Peyer's patch (tissue), 4 donors: ENCODE data around the gene TPSD1. TPM values are rescaled to one million over a fixed set of nuclear protein-coding genes. Genes with fewer than 3 reads are reported as not detected.

Source experiments
- DNase-seq, 3 donors: peaks; one replicate each; pipeline ENCODE4 v3.0.0-alpha.2; 2017 to 2019
- H3K27ac ChIP-seq, 4 donors: fragments of 200-600 bp; sonication (generic); one replicate each; pipeline ENCODE4 v1.5.1; 2016 to 2019
- H3K27me3 ChIP-seq, 2 donors: fragments of 200-600 bp; sonication (generic); one replicate each; pipeline ENCODE4 v1.5.1; 2019
- H3K36me3 ChIP-seq, 3 donors: fragments of 200-600 bp; sonication (generic); one replicate each; pipeline ENCODE4 v1.5.1; 2016 to 2019
- H3K4me1 ChIP-seq, 4 donors: fragments of 200-600 bp; sonication (generic); one replicate each; pipeline ENCODE4 v1.5.1; 2016 to 2019
- H3K4me3 ChIP-seq, 4 donors: fragments of 200-600 bp; sonication (generic); 1 replicate in 3 of 4; 2 replicates in 1 of 4; pipeline ENCODE4 v1.5.1; 2016 to 2019; ENCODE audit warnings: mild to moderate bottlenecking in 1 of 4
- H3K9me3 ChIP-seq, 4 donors: fragments of 200-600 bp; sonication (generic); one replicate each; pipeline ENCODE4 v1.5.1; 2016 to 2019; ENCODE audit warnings: mild to moderate bottlenecking in 1 of 4
- CTCF ChIP-seq, 6 experiments: fragments of 450-650 bp in 4 of 6; fragments of 200-600 bp in 2 of 6; sonication (generic) in 1 of 6; IDR thresholded peaks; one replicate each; pipeline ENCODE4 v1.5.1; 2017 to 2019; ENCODE audit warnings: antibody characterized with exemption in 6 of 6, mild to moderate bottlenecking in 3 of 6, moderate library complexity in 1 of 6
- POLR2A ChIP-seq, 2 donors: fragments of 450-650 bp; IDR thresholded peaks; one replicate each; pipeline ENCODE4 v1.5.1; 2017; ENCODE audit warnings: antibody characterized with exemption in 2 of 2, mild to moderate bottlenecking in 2 of 2, moderate library complexity in 2 of 2
- total RNA-seq, 4 donors: library from RNA; depleted of rRNA; stranded (reverse); fragments of >200 nt; gene quantifications; one replicate each; pipeline ENCODE4 v1.1.0, GENCODE V29; 2016

The TPSD1 gene
- total RNA-seq, 4 donors from 2014 or later: 10.3 to 61.1 (median 24.1) TPM; not detected in 1

GRCh38 chr16:1305823-1306222 is 50.0 kb downstream of the TPSD1 start:
- TF ChIP-seq POLR2A (IDR thresholded peaks at IDR 0.05) (no peak), CTCF (IDR thresholded peaks at IDR 0.05) (no peak)
- peak overlapping the region in 1 of 4 donors; percentile 7 for H3K27ac ChIP-seq
- no peaks in the 10 kb centered on the region for H3K27me3 ChIP-seq
- H3K4me1 ChIP-seq: peaks cover 0 to 24% (median 20%) of the 10 kb centered on the region in 4 donors
- no peak overlapping the region for H3K4me3 ChIP-seq
- no peaks in the 10 kb centered on the region for H3K36me3 ChIP-seq
- no peak for DNase-seq
- no peaks in the 10 kb centered on the region for H3K9me3 ChIP-seq

- H3K27ac ChIP-seq: no peak overlapping the region
- no peak overlapping the region for H3K4me3 ChIP-seq
- H3K4me1 ChIP-seq: peaks cover 0 to 24% (median 19%) of the 10 kb centered on the region in 4 donors
- TF ChIP-seq POLR2A (IDR thresholded peaks at IDR 0.05) (no peak), CTCF (IDR thresholded peaks at IDR 0.05) (no peak)
- H3K36me3 ChIP-seq: no peaks in the 10 kb centered on the region
- H3K9me3 ChIP-seq: no peaks in the 10 kb centered on the region
- DNase-seq: no peak
- H3K27me3 ChIP-seq: no peaks in the 10 kb centered on the region
Observed at GRCh38 chr16:1306334-1306733, 50.5 kb downstream of the TPSD1 start.

- Histone ChIP-seq H3K4me3 (peak overlapping the region; percentile 63 to 92 (median 82)), H3K36me3 (no peaks in the 10 kb centered on the region), H3K9me3 (no peaks in the 10 kb centered on the region), H3K27me3 (no peaks in the 10 kb centered on the region), H3K4me1 (peaks cover 8 to 36% (median 29%) of the 10 kb centered on the region in 4 donors), H3K27ac (peak overlapping the region; percentile 85 to 100 (median 94))
- TF ChIP-seq POLR2A (IDR thresholded peaks at IDR 0.05): no peak
- no peak for TF ChIP-seq CTCF (IDR thresholded peaks at IDR 0.05)
- DNase-seq: no peak
Observed at GRCh38 chr16:1308036-1308976, 52.4 kb downstream of the TPSD1 start.

Other genes with a start within 250 kb of the TPSD1 start
- 1 to 10 TPM in 2 of 4 donors, not detected in 2; 1.5 to 2.1 TPM for gene SSTR5, start 183.3 kb upstream of the TPSD1 start, total RNA-seq
- not detected for gene C1QTNF8, start 159.8 kb upstream of the TPSD1 start, total RNA-seq
- 10 to 100 TPM in 2 of 4 donors, 1 to 10 TPM in 2; 4.0 to 28.9 (median 9.7) TPM for gene CACNA1H, start 103.0 kb upstream of the TPSD1 start, total RNA-seq
- gene TPSG1, start 30.8 kb upstream of the TPSD1 start, total RNA-seq: 10 to 100 TPM; 16.4 to 44.6 (median 29.5) TPM
- gene TPSB2, start 25.9 kb upstream of the TPSD1 start, total RNA-seq: 10 to 100 TPM; 14.9 to 89.7 (median 50.4) TPM
- 100 to 1,000 TPM in 1 of 4 donors, 10 to 100 TPM in 3; 23.8 to 130 (median 59.4) TPM for gene TPSAB1, start 15.4 kb upstream of the TPSD1 start, total RNA-seq
- gene UBE2I, start 53.6 kb downstream of the TPSD1 start, total RNA-seq: 100 to 1,000 TPM in 3 of 4 donors, 10 to 100 TPM in 1; 54.1 to 119 (median 107) TPM
- 100 to 1,000 TPM in 1 of 4 donors, 10 to 100 TPM in 3; 17.9 to 160 (median 29.0) TPM for gene BAIAP3, start 77.6 kb downstream of the TPSD1 start, total RNA-seq
- gene TSR3, start 95.8 kb downstream of the TPSD1 start, total RNA-seq: 10 to 100 TPM; 48.2 to 62.3 (median 53.6) TPM
- 10 to 100 TPM; 51.1 to 83.3 (median 65.0) TPM for gene GNPTG, start 95.9 kb downstream of the TPSD1 start, total RNA-seq
- 100 to 1,000 TPM in 1 of 4 donors, 10 to 100 TPM in 3; 10.9 to 113 (median 38.4) TPM for gene UNKL, start 158.6 kb downstream of the TPSD1 start, total RNA-seq
- 10 to 100 TPM in 3 of 4 donors, 1 to 10 TPM in 1; 9.5 to 16.2 (median 13.3) TPM for gene UQCC4, start 164.7 kb downstream of the TPSD1 start, total RNA-seq
- gene PERCC1, start 175.0 kb downstream of the TPSD1 start, total RNA-seq: not detected
- 10 to 100 TPM in 1 of 4 donors, under 1 TPM in 3; 0.47 to 23.1 (median 0.73) TPM for gene CCDC154, start 188.5 kb downstream of the TPSD1 start, total RNA-seq
- 100 to 1,000 TPM in 2 of 4 donors, 10 to 100 TPM in 2; 95.1 to 194 (median 105) TPM for gene CLCN7, start 219.0 kb downstream of the TPSD1 start, total RNA-seq
- gene PTX4, start 232.9 kb downstream of the TPSD1 start, total RNA-seq: not detected
- gene TELO2, start 237.3 kb downstream of the TPSD1 start, total RNA-seq: 100 to 1,000 TPM in 1 of 4 donors, 10 to 100 TPM in 3; 34.5 to 105 (median 82.4) TPM